Neural progenitor cell (in vitro differentiated cells): Measurements from ENCODE around the gene ZNF652. TPM values are rescaled to one million over a fixed set of nuclear protein-coding genes. Genes with fewer than 3 reads are reported as not detected.

Experiments
- DNase-seq: peaks from one replicate; pipeline ENCODE4 v3.0.0-alpha.2; 2016; ENCODE audit warnings: low spot score
- H2AFZ ChIP-seq: fragments of 200-600 bp; sonication (generic); replicated peaks from 2 replicates; pipeline ENCODE4 v1.6.1; 2016; ENCODE audit warnings: antibody characterized with exemption
- H3F3A ChIP-seq: fragments of 200-600 bp; sonication (generic); 2 replicates; pipeline ENCODE4 v1.6.1; 2016; ENCODE audit warnings: antibody characterized with exemption, low read depth
- H3K27ac ChIP-seq: fragments of 200-600 bp; sonication (generic); 2 replicates; pipeline ENCODE4 v1.5.1; 2016; ENCODE audit warnings: mild to moderate bottlenecking
- H3K27me3 ChIP-seq: fragments of 200-600 bp; sonication (generic); 2 replicates; pipeline ENCODE4 v1.6.1; 2016; ENCODE audit warnings: mild to moderate bottlenecking, moderate library complexity
- H3K36me3 ChIP-seq: fragments of 200-600 bp; sonication (generic); 2 replicates; pipeline ENCODE4 v1.5.1; 2016
- H3K4me1 ChIP-seq: fragments of 200-600 bp; sonication (generic); 2 replicates; pipeline ENCODE4 v1.6.1; 2016; ENCODE audit warnings: mixed run types
- H3K4me2 ChIP-seq: fragments of 200-600 bp; sonication (generic); 2 replicates; pipeline ENCODE4 v1.6.1; 2016
- H3K4me3 ChIP-seq: fragments of 200-600 bp; sonication (generic); 2 replicates; pipeline ENCODE4 v1.5.1; 2016
- H3K79me2 ChIP-seq: fragments of 200-600 bp; sonication (generic); 2 replicates; pipeline ENCODE4 v1.6.1; 2016; ENCODE audit warnings: low read depth
- H3K9ac ChIP-seq: fragments of 200-600 bp; sonication (generic); 2 replicates; pipeline ENCODE4 v1.6.1; 2016
- H3K9me3 ChIP-seq: fragments of 200-600 bp; sonication (generic); 2 replicates; pipeline ENCODE4 v1.5.1; 2016; ENCODE audit warnings: low read depth
- H4K20me1 ChIP-seq: fragments of 200-600 bp; sonication (generic); 2 replicates; pipeline ENCODE4 v1.6.1; 2016; ENCODE audit warnings: low read depth
- H3K27ac Mint-ChIP-seq: 3 replicates; pipeline ENCODE4 v1.8.0; 2021; ENCODE audit warnings: mixed read lengths
- H3K27me3 Mint-ChIP-seq: 2 replicates; pipeline ENCODE4 v1.8.0; 2022; ENCODE audit warnings: low read depth, mild to moderate bottlenecking, inconsistent platforms, moderate library complexity, mixed read lengths; ENCODE audit not compliant: insufficient read depth
- H3K36me3 Mint-ChIP-seq: 3 replicates; pipeline ENCODE4 v1.8.0; 2021; ENCODE audit warnings: mixed read lengths
- H3K4me1 Mint-ChIP-seq: 3 replicates; pipeline ENCODE4 v1.8.0; 2021; ENCODE audit warnings: mixed read lengths
- H3K4me3 Mint-ChIP-seq: 3 replicates; pipeline ENCODE4 v1.8.0; 2021; ENCODE audit warnings: mild to moderate bottlenecking, moderate library complexity, mixed read lengths
- H3K9me3 Mint-ChIP-seq: 3 replicates; pipeline ENCODE4 v1.8.0; 2020; ENCODE audit warnings: mixed read lengths
- EZH2 ChIP-seq: fragments of 200-600 bp; sonication (generic); IDR thresholded peaks from 2 replicates; pipeline ENCODE4 v1.6.1; 2017; ENCODE audit warnings: antibody characterized with exemption, mild to moderate bottlenecking, moderate library complexity
- EZH2phosphoT487 ChIP-seq: fragments of 200-600 bp; sonication (generic); IDR thresholded peaks from 2 replicates; pipeline ENCODE4 v1.6.1; 2017; ENCODE audit warnings: antibody characterized with exemption
- total RNA-seq: library from RNA; depleted of rRNA; stranded (reverse); fragments of >200 nt; gene quantifications from 2 replicates; pipeline ENCODE4 v1.2.3, GENCODE V29; 2015; ENCODE audit warnings: low replicate concordance
- TF ChIP-seq, protein P1 (sequence below): fragments of 200-600 bp; sonication (generic); IDR thresholded peaks from 2 replicates; pipeline ENCODE4 v1.5.1; 2017; ENCODE audit warnings: antibody characterized with exemption, mild to moderate bottlenecking

ZNF652 gene
- total RNA-seq, 1 donor from 2014 or later: 55.7 TPM

DNA sequence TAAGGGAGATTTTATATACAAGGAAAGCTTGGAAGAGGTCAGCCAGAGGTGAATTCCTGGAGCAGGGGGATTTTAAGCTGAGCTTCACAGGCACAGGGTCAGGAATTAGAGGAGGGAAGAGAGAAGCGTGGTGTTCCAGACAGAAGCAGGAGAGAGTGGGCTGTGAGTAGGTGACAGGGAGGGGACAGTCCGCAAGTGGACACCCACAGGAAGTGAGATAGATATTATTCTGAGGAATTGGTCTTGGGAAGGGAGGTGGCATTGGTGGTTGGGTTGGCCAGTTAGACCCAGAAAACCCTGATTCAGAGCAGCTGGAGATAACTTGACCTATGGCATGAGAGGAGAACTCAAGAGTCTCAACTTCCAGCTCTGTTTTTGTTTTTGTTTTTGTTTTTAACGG, 37.9 kb upstream of the ZNF652 start:
- H3K79me2 ChIP-seq: no peaks in the 10 kb centered on the region
- no peaks in the 10 kb centered on the region for H3K36me3 ChIP-seq
- H3F3A ChIP-seq: peaks cover 25% of the 10 kb centered on the region
- H3K9ac ChIP-seq: no peak overlapping the region
- TF ChIP-seq EZH2 (no peak), EZH2phosphoT487 (no peak)
- TF ChIP-seq, protein P1, sequence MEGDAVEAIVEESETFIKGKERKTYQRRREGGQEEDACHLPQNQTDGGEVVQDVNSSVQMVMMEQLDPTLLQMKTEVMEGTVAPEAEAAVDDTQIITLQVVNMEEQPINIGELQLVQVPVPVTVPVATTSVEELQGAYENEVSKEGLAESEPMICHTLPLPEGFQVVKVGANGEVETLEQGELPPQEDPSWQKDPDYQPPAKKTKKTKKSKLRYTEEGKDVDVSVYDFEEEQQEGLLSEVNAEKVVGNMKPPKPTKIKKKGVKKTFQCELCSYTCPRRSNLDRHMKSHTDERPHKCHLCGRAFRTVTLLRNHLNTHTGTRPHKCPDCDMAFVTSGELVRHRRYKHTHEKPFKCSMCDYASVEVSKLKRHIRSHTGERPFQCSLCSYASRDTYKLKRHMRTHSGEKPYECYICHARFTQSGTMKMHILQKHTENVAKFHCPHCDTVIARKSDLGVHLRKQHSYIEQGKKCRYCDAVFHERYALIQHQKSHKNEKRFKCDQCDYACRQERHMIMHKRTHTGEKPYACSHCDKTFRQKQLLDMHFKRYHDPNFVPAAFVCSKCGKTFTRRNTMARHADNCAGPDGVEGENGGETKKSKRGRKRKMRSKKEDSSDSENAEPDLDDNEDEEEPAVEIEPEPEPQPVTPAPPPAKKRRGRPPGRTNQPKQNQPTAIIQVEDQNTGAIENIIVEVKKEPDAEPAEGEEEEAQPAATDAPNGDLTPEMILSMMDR: no peak
- Mint-ChIP-seq H3K4me3 (no peak overlapping the region), H3K9me3 (no peaks in the 10 kb centered on the region), H3K27me3 (peaks cover 3% of the 10 kb centered on the region), H3K36me3 (peaks cover 5% of the 10 kb centered on the region), H3K27ac (no peak overlapping the region), H3K4me1 (peaks cover 18% of the 10 kb centered on the region)
- DNase-seq: no peak
- peaks cover 7% of the 10 kb centered on the region for H4K20me1 ChIP-seq
- H3K4me2 ChIP-seq: no peak overlapping the region
- peaks cover 15% of the 10 kb centered on the region for H3K4me1 ChIP-seq
- no peaks in the 10 kb centered on the region for H3K27me3 ChIP-seq
- peak overlapping the region; percentile 46 for H3K27ac ChIP-seq
- no peak overlapping the region for H2AFZ ChIP-seq
- no peaks in the 10 kb centered on the region for H3K9me3 ChIP-seq
- H3K4me3 ChIP-seq: no peak overlapping the region

DNA sequence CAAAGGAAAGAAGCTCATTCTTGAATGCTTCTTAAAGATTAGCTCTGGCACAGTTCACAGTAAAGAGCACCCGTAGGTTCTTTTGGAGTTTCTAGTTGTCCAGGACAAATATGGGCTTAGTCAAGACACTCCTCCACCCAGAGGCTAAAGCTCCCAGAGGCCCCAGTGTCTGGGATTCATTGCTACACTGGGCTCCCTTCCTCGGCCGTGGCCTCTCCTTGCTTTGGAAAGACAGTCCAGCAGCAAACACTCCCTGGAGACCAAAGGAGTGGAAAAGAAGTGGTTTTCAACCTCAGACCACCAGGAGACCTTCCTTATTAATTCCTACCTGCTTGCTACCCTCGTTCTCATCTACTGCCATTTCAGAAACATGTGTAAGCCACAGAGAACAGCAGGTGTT, 35.5 kb upstream of the ZNF652 start:
- peaks cover 18% of the 10 kb centered on the region for H3F3A ChIP-seq
- no peak overlapping the region for H3K4me2 ChIP-seq
- no peaks in the 10 kb centered on the region for H3K27me3 ChIP-seq
- Mint-ChIP-seq H3K36me3 (no peaks in the 10 kb centered on the region), H3K4me3 (no peak overlapping the region), H3K27ac (no peak overlapping the region), H3K27me3 (peaks cover 3% of the 10 kb centered on the region), H3K4me1 (peaks cover 12% of the 10 kb centered on the region), H3K9me3 (no peaks in the 10 kb centered on the region)
- no peaks in the 10 kb centered on the region for H3K36me3 ChIP-seq
- no peak for TF ChIP-seq EZH2phosphoT487
- TF ChIP-seq, protein P1: no peak
- no peak overlapping the region for H3K9ac ChIP-seq
- no peaks in the 10 kb centered on the region for H3K9me3 ChIP-seq
- no peak overlapping the region for H3K4me3 ChIP-seq
- H4K20me1 ChIP-seq: peaks cover 7% of the 10 kb centered on the region
- DNase-seq: no peak
- H3K79me2 ChIP-seq: no peaks in the 10 kb centered on the region
- peaks cover 8% of the 10 kb centered on the region for H3K4me1 ChIP-seq
- no peak overlapping the region for H3K27ac ChIP-seq
- no peak overlapping the region for H2AFZ ChIP-seq

DNA sequence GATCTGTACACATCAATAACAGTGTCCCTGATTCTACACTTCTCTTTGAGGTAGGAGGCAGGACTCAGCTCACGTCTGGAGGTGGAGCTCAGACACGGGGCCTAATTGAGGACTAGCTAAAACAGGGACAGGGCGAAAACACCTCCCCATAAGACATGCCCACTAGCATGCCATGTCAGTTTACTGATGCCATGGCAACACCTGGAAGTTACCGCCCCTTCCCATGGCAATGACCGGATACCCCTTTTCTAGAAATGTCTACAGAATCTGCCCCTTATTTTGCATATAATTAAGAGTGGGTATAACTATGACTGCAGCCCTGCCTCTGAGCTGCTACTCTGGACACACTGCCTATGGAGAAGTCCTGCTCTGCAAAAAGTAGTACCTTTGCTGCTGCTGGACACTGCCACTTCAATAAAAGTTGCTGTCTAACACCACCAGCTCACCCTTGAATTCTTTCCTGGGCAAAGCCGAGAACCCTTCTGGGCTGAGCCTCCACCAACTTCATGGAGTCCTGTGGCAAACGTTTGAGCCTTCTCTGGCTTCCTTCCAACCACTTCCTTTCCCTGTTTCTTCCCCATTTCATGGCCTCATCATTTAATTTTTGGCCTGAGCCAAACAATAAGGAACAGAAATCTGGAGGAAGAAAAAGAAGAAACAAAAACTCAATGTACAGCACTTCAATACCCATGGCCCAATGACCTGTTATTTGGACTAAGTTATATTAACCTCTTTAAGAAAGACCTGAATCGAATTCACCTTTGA, 31.6 kb upstream of the ZNF652 start:
- Histone ChIP-seq H3K9ac (no peak overlapping the region), H3F3A (no peaks in the 10 kb centered on the region), H3K9me3 (no peaks in the 10 kb centered on the region), H3K4me3 (no peak overlapping the region), H3K4me2 (no peak overlapping the region), H3K4me1 (no peaks in the 10 kb centered on the region), H3K27ac (no peak overlapping the region), H3K79me2 (no peaks in the 10 kb centered on the region), H4K20me1 (no peaks in the 10 kb centered on the region), H2AFZ (no peak overlapping the region), H3K36me3 (no peaks in the 10 kb centered on the region), H3K27me3 (no peaks in the 10 kb centered on the region)
- no peak overlapping the region for H3K27ac Mint-ChIP-seq
- DNase-seq: no peak
- peaks cover 12% of the 10 kb centered on the region for H3K4me1 Mint-ChIP-seq
- no peaks in the 10 kb centered on the region for H3K36me3 Mint-ChIP-seq
- no peak overlapping the region for H3K4me3 Mint-ChIP-seq
- no peaks in the 10 kb centered on the region for H3K9me3 Mint-ChIP-seq
- H3K27me3 Mint-ChIP-seq: peaks cover 7% of the 10 kb centered on the region
- TF ChIP-seq, protein P1: no peak
- no peak for TF ChIP-seq EZH2phosphoT487
- no peak for TF ChIP-seq EZH2
